ENCODE data around the gene FBXL13.

DNA sequence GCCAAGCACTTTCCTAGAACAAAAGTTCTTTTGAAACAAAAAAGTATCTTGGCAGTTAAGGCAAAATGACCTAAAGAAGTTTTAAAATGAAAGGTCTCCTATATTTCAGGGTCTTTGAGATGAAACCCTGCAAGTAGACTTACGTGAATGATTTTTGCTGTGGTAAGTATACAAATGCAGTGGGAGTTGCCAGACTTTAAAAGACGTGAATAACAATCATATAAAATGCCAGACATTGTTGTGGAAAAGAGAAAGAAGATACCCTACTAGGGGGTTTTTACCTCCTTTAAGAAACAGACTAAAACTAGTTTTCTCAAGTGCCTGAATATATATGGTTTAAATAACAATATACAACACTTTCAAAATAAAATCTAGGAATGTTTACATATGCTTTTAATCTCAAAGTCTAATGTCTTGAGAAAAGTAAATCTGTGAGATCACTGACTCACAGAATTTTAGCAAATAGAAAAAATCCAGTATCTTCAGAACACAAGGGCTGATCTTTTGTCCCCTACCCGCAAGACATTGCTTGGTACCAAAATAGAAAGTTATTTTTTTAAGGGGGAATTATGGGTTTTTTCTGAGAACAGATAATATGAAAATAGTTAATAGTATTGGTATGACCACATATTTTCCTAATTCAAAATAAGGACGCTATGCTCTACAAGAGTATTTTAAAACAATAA, 132.3 kb downstream of the FBXL13 start:
- TF ChIP-seq, protein P1, sequence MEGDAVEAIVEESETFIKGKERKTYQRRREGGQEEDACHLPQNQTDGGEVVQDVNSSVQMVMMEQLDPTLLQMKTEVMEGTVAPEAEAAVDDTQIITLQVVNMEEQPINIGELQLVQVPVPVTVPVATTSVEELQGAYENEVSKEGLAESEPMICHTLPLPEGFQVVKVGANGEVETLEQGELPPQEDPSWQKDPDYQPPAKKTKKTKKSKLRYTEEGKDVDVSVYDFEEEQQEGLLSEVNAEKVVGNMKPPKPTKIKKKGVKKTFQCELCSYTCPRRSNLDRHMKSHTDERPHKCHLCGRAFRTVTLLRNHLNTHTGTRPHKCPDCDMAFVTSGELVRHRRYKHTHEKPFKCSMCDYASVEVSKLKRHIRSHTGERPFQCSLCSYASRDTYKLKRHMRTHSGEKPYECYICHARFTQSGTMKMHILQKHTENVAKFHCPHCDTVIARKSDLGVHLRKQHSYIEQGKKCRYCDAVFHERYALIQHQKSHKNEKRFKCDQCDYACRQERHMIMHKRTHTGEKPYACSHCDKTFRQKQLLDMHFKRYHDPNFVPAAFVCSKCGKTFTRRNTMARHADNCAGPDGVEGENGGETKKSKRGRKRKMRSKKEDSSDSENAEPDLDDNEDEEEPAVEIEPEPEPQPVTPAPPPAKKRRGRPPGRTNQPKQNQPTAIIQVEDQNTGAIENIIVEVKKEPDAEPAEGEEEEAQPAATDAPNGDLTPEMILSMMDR (IDR thresholded peaks at IDR 0.05), result no peak
- TF ChIP-seq POLR2A (IDR thresholded peaks at IDR 0.05), result no peak
